ENCODE data around the gene PPP2R5E. TPM values are rescaled to one million over a fixed set of nuclear protein-coding genes. Genes with fewer than 3 reads are reported as not detected.

Gene PPP2R5E
- total RNA-seq, 1 experiment from 2014 or later, result 45.0 TPM

DNA sequence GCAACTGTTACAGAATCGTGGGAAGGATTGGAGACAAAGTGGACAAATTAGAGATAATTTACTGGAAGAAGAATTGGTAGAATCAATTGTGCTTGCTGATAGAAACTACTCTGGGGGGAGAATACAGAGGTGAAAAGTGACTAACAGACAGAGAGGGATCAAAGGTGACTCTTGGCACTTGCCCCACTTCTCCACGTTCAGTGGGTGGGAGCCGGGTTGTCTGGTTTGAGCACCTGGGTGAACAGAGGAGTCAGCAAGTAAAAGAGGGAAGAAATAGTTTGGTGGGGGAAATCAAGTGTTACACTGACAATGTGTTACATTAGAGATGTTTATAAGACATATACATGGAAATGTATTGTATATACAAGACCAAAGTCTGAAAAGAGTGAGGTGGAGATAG lies 69.1 kb downstream of the PPP2R5E start:
- no peak overlapping the region for H3K4me2 ChIP-seq (ENCODE audit: low read length)
- RAD21 ChIA-PET (ENCODE audit: low non-redundant PET in 1 of 2, low total read pairs in 2 of 2, uncharacterized antibody in 2 of 2, unreplicated experiment in 2 of 2), result no interaction called here
- H3K4me1 ChIP-seq (ENCODE audit: control insufficient read depth in 1 of 2, insufficient read depth in 2 of 2, low read length in 2 of 2), result peaks cover 29 to 43% of the 10 kb centered on the region in 2 experiments

DNA sequence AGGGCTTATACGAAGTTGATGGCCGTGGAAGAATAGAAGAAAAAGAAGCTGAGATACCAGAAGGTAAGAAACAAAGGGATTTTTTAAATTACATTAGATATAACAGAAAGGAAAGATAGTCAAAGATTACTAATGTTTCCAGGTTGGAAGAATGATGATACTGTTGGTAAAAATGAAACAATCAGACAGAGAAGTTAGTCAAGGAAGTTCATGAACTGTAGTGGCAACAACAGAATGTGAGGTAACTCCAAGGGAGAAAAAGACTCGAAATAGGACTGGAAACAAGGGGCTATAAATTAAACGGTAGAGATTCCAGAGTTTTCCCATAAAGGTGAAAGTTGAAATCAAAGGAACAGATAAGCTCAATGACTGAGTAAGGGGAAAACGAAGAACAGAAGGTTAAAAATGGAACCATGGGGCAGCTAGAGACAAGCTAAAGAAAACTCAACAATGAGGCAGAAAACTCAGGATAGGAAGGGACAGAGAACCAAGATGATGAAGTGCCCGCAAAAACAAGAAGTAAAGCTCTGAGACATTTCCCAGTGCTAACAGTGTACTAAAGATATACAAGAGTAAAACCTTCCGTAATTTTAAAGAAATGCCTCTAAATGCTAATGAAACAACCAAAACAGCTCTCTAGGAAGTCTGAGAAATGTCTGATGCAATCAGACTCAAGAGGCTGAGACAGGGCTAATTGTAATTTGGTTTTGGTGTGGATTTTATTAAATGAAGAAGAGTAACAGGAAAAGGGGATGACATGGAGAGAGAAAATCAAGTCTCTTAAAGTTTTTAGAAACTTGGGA lies 70.0 kb downstream of the PPP2R5E start:
- Histone ChIP-seq H3K9ac (ENCODE audit: low read length) (no peak overlapping the region), H3K79me2 (ENCODE audit: insufficient read depth, low read length) (peaks cover 82% of the 10 kb centered on the region), H3K36me3 (ENCODE audit: control insufficient read depth in 1 of 2, insufficient read depth in 2 of 2, low read length in 2 of 2) (no peaks in the 10 kb centered on the region), H2AFZ (ENCODE audit: low read depth, low read length, poor library complexity, severe bottlenecking) (no peak overlapping the region), H3K4me1 (ENCODE audit: control insufficient read depth in 1 of 2, insufficient read depth in 2 of 2, low read length in 2 of 2) (peaks cover 38 to 52% of the 10 kb centered on the region in 2 experiments), H3K4me2 (ENCODE audit: low read length) (no peak overlapping the region), H3K27ac (ENCODE audit: low read depth, low read length) (no peak overlapping the region), H3K27me3 (ENCODE audit: insufficient read depth, low read length) (no peaks in the 10 kb centered on the region), H3K9me2 (ENCODE audit: insufficient read depth) (no peaks in the 10 kb centered on the region), H4K20me1 (ENCODE audit: insufficient read depth) (no peaks in the 10 kb centered on the region; the same call in 1 of the 2 replicates), H3K4me3 (replicated peaks in 1 of 2; ENCODE audit: low read depth in 1 of 2, low read length in 2 of 2) (no peak overlapping the region), H3K9me3 (ENCODE audit: control insufficient read depth in 1 of 2, insufficient read depth in 1 of 2, low read depth in 1 of 2, low read length in 2 of 2) (no peaks in the 10 kb centered on the region)
- RAD21 ChIA-PET (ENCODE audit: low non-redundant PET in 1 of 2, low total read pairs in 2 of 2, uncharacterized antibody in 2 of 2, unreplicated experiment in 2 of 2), result no interaction called here
- TF ChIP-seq CBX3 (IDR thresholded peaks at IDR 0.05; ENCODE audit: low read depth) (no peak), CEBPB (IDR thresholded peaks at IDR 0.05; ENCODE audit: low read depth) (peak; percentile 59)
- ATAC-seq, result no peak
- no peak for DNase-seq (ENCODE audit: low read depth, low spot score)
- POLR2A ChIA-PET, result no interaction called here
- intact Hi-C loops (cut with micrococcal nuclease), result no loop called here
- BruUV-seq (replicated peaks), result TSS peak; percentile 32
- CTCF ChIA-PET, result no interaction called here

More for the DNA sequence above, 69.1 kb downstream of the PPP2R5E start:
- TF ChIP-seq CBX3 (IDR thresholded peaks at IDR 0.05; ENCODE audit: low read depth) (no peak), SIN3A (IDR thresholded peaks at IDR 0.05; ENCODE audit: low read depth) (no peak), RAD21 (IDR thresholded peaks at IDR 0.05; ENCODE audit: low read depth) (no peak), TCF7L2 (IDR thresholded peaks at IDR 0.05; ENCODE audit: borderline replicate concordance, extremely low read depth, insufficient read depth, insufficient read length) (no peak), YY1 (IDR thresholded peaks at IDR 0.05; ENCODE audit: extremely low read depth, insufficient replicate concordance, low read depth, low read length) (no peak), SRF (IDR thresholded peaks at IDR 0.05; ENCODE audit: low read depth) (no peak)
- no peaks in the 10 kb centered on the region for H3K9me2 ChIP-seq (ENCODE audit: insufficient read depth)
- no TSS peak for BruUV-seq (replicated peaks)
- no peaks in the 10 kb centered on the region for H3K9me3 ChIP-seq (ENCODE audit: control insufficient read depth in 1 of 2, insufficient read depth in 1 of 2, low read depth in 1 of 2, low read length in 2 of 2)
- no peaks in the 10 kb centered on the region for H3K36me3 ChIP-seq (ENCODE audit: control insufficient read depth in 1 of 2, insufficient read depth in 2 of 2, low read length in 2 of 2)
- POLR2A ChIA-PET, result no interaction called here
- DNase-seq (ENCODE audit: low read depth, low spot score) (no peak), ATAC-seq (no peak; the same call in 1 of the 2 replicates)
- peaks cover 81% of the 10 kb centered on the region for H3K79me2 ChIP-seq (ENCODE audit: insufficient read depth, low read length)
- no peaks in the 10 kb centered on the region for H3K27me3 ChIP-seq (ENCODE audit: insufficient read depth, low read length)
- intact Hi-C loops (cut with micrococcal nuclease), result no loop called here
- CTCF ChIA-PET, result no interaction called here
- no peaks in the 10 kb centered on the region; the same call in 1 of the 2 replicates for H4K20me1 ChIP-seq (ENCODE audit: insufficient read depth)
- H3K4me3 ChIP-seq (replicated peaks in 1 of 2; ENCODE audit: low read depth in 1 of 2, low read length in 2 of 2), result no peak overlapping the region
- no peak overlapping the region for H3K27ac ChIP-seq (ENCODE audit: low read depth, low read length)
- H2AFZ ChIP-seq (ENCODE audit: low read depth, low read length, poor library complexity, severe bottlenecking), result no peak overlapping the region
- no peak overlapping the region for H3K9ac ChIP-seq (ENCODE audit: low read length)
